GM21528 (cell line): Measurements from ENCODE around the gene LRAT.

Source experiments
- ATAC-seq: cut with Tn5 transposase; IDR thresholded peaks from one replicate; pipeline ENCODE4 v1.9.1; 2021; ENCODE audit warnings: mild to moderate bottlenecking, moderate library complexity; ENCODE audit not compliant: unreplicated experiment, low FRiP score

LRAT gene

DNA sequence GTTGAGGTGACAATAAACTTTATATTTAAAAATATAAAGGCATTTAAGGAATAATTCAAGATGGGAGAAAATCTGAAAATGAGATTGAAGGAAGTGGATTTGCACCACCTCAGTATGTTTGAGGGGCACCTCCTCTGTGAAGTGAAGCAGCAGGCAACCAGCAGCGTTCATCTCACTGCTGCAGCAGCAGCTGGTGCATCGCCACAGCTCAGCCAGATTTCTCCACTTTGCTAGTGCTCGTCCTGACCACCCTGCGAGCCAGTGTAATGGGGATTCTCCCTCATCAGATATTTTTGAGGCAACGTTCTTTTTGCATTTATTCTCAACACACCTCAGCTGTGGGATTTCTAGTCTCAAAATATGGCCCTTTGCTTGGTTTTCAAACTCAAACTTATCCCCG, 13.9 kb downstream of the LRAT start:
- ATAC-seq = no peak

DNA sequence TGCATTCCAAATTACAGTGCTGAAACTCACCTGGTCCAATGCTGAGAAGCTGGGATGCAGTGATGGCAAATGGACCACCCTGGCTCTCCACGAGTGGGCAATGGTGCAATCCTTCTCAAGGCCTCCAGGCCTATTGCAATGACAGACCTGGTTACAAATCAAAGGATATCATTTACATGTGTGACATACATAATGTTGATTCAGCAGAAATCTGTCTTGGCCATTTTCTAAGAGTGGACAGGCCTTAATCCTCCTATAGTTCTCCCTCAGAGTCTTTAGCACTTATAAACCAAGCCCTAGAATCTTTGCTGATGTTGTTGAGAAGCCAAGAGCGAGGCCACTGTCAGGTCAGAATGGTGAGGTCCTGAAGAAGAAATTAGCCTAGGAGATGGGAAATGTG, 17.1 kb downstream of the LRAT start:
- no peak for ATAC-seq

DNA sequence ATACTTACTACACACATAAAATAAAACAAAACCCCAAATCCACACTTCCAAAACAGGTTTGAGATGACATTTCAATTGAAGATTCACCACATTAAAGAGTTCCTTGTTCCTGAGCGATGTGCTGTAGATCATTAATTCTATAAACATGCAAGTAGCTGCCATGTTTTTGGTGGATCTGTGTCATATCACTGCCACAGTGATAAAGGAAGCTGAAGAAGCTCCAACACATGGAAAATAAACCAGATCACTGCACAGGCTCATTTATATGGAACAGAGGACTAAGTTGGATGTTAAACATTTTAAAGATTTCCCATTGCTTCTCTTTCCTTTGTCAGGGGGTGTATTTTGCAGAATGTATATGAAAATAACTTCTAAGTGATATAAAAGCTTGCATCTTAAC, 34.5 kb downstream of the LRAT start:
- ATAC-seq = no peak

DNA sequence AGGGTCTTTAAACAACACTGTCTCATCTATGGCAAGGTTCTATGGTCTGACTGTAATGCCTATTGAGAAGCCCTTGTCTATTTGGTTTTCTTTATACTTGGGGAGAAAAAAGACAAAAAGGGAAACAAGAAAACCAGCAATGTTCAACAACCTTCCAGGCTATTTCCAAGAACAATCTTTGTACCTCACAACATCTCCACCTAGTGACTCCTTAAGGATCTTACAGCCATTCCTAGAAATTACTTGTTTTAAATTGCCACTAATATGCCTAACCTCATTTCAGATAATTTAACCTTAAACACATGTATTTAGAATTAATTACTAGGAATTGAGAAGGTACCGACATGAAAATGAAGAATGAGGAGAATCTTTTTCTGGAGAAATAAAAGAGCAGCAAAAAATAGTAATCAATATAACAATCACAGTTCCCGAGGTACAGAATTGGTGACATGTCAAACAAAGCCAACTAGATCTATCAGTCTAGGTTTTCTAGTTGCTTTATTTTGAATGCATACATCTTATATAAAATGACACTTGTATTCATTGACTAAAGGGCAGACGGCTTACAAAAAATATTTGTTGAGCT, 35.7 kb downstream of the LRAT start:
- ATAC-seq = no peak

DNA sequence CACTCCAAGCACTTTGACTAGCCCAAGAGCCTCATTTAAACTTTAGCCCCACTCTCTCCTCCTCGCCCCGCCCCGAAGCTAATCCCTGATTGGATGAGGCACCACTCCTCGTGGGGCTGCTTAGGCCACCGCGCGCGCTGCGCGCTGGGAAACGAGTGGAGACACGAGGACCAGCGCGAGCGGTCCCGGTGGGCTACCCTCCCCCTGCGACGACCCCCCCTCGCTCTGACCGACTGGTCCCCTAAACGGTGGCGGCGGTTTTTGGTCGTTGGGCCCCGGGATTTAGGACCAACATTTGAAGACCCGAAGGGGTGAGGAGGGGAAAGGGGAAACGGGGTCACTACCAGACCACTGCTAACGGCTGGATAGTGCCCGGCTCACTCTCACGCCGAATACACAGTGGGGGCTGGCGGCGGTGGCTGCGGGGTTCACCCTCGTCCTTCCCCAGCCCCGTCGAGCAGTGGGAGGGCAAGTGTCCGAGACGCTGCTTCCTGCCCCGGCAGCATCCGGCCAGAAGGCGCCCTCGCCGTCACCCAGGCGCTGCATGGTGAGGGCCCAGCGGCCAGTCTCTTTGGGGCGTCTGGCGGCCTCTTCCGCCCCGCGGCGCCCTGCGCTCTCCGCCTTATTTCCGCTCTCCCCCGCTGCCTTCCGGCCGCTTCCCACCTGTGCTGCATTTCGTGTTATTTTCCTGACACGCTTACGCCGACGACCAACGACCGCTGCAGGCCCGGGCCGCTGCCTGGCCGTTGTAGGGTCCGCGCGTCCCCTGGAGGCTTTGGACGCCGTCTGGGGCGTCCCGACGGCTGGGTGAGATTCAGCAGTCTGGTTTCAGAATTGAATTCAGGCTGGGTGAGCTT, 37.6 kb downstream of the LRAT start, which contains the start of gene RBM46:
Gene RBM46, plus strand, starts transcription at position 147 of the 857 bp plus-strand sequence. CDS start 15,481 bp downstream, outside the sequence.
- no peak for ATAC-seq

DNA sequence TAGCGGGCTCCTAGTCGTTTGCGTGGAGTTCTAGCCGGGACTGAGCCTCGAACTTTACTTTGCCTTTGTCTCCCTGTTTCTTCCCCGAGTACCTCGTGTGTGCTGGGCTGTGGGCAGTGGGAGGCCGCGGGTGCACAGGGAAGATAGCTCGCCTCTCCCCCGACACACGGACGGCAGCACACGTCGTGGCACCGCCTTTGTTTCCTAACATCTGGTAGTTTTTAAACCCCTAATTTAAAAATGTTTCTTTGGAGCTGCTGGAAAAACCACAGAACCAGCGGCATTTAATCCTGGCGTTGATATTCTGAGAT, 38.1 kb downstream of the LRAT start:
- ATAC-seq = no peak
